H1 (cell line): ENCODE results near the gene ABI3BP. TPM values are rescaled to one million over a fixed set of nuclear protein-coding genes. Genes with fewer than 3 reads are reported as not detected.

ENCODE experiments used
- CTCF ChIA-PET: fragments of 300-600 bp; sonication (Branson Sonifier 250); formaldehyde crosslinking; loops from one replicate; lab custom pipeline; 2021; ENCODE audit not compliant: partially characterized antibody; lab: Charles Lee
- POLR2A ChIA-PET: fragments of 300-600 bp; sonication (Branson Sonifier 250); formaldehyde crosslinking; loops from one replicate; lab custom pipeline; 2021; ENCODE audit warnings: inconsistent platforms; ENCODE audit not compliant: partially characterized antibody; lab: Charles Lee
- DNase-seq, 2 experiments: peaks; one replicate each; pipeline versions ENCODE4 v3.0.0 to v3.0.0-alpha.2; 2010 to 2022; ENCODE audit warnings: low spot score in 2 of 2, low read depth in 1 of 2, mixed read lengths in 1 of 2
- FAIRE-seq: peaks from 2 replicates; lab custom pipeline; 2011; peaks lifted over from hg19 to GRCh38; lab: Jason Lieb, UNC
- H2AFZ ChIP-seq: 2 replicates; pipeline ENCODE4 v1.8.1; 2012; ENCODE audit warnings: low read length, inconsistent platforms
- H2AK5ac ChIP-seq: 2 replicates; pipeline ENCODE4 v1.6.1; 2013; ENCODE audit warnings: low read depth, low read length
- H2BK120ac ChIP-seq: replicated peaks from 2 replicates; pipeline ENCODE3; 2013; ENCODE audit warnings: low read depth, low read length, inconsistent platforms
- H2BK12ac ChIP-seq: 2 replicates; pipeline ENCODE4 v1.6.1; 2013; ENCODE audit warnings: low read depth, low read length
- H2BK15ac ChIP-seq: 2 replicates; pipeline ENCODE4 v1.6.1; 2013; ENCODE audit warnings: low read length
- H2BK20ac ChIP-seq: 2 replicates; pipeline ENCODE4 v1.6.1; 2013; ENCODE audit warnings: low read length
- H2BK5ac ChIP-seq: 2 replicates; pipeline ENCODE4 v1.6.1; 2013; ENCODE audit warnings: low read depth, low read length
- H3K14ac ChIP-seq: 2 replicates; pipeline ENCODE4 v1.6.1; 2013; ENCODE audit warnings: inconsistent platforms; ENCODE audit not compliant: insufficient read length
- H3K18ac ChIP-seq: 2 replicates; pipeline ENCODE4 v1.6.1; 2013; ENCODE audit warnings: low read length; ENCODE audit errors: extremely low read depth
- H3K23ac ChIP-seq: 2 replicates; pipeline ENCODE4 v1.6.1; 2013; ENCODE audit warnings: inconsistent platforms; ENCODE audit not compliant: insufficient read length
- H3K23me2 ChIP-seq: 2 replicates; pipeline ENCODE4 v1.6.1; 2013; ENCODE audit warnings: low read depth, low read length
- H3K27ac ChIP-seq: 2 replicates; pipeline ENCODE4 v1.6.1; 2011; ENCODE audit warnings: low read depth, low read length, inconsistent platforms
- H3K27me3 ChIP-seq, 4 experiments: replicated peaks in 1 of 4; 1 replicate in 1 of 4; 2 replicates in 3 of 4; pipeline versions ENCODE4 v1.6.1 to v1.8.1; 2011 to 2013; ENCODE audit warnings: low read length in 3 of 4, mild to moderate bottlenecking in 3 of 4, inconsistent platforms in 2 of 4, mixed read lengths in 2 of 4, moderate library complexity in 1 of 4; ENCODE audit not compliant: control insufficient read depth in 3 of 4, insufficient read depth in 3 of 4; ENCODE audit errors: extremely low read depth in 1 of 4
- H3K36me3 ChIP-seq, 4 experiments: 2 replicates each; pipeline versions ENCODE4 v1.6.1 to v1.8.1; 2011 to 2013; ENCODE audit warnings: mild to moderate bottlenecking in 4 of 4, low read length in 3 of 4, moderate library complexity in 2 of 4, control low read depth in 1 of 4, inconsistent platforms in 1 of 4; ENCODE audit not compliant: insufficient read depth in 4 of 4, control insufficient read depth in 2 of 4
- H3K4ac ChIP-seq: replicated peaks from 2 replicates; pipeline ENCODE3; 2013; ENCODE audit warnings: low read length, low read depth, mixed read lengths, inconsistent platforms; ENCODE audit not compliant: insufficient read length
- H3K4me1 ChIP-seq, 4 experiments: replicated peaks in 1 of 4; 1 replicate in 1 of 4; 2 replicates in 3 of 4; pipeline versions ENCODE4 v1.6.1 to v1.8.1; 2011 to 2013; ENCODE audit warnings: low read length in 3 of 4, inconsistent platforms in 2 of 4, mixed read lengths in 1 of 4; ENCODE audit not compliant: insufficient read depth in 4 of 4, control insufficient read depth in 3 of 4
- H3K4me2 ChIP-seq, 2 experiments: 2 replicates each; pipeline versions ENCODE4 v1.6.1 to v1.8.1; 2011 to 2013; ENCODE audit warnings: low read depth in 2 of 2, low read length in 2 of 2, control low read depth in 1 of 2, inconsistent platforms in 1 of 2, mild to moderate bottlenecking in 1 of 2; ENCODE audit not compliant: insufficient read depth in 1 of 2
- H3K4me3 ChIP-seq, 4 experiments: fragments of 200-600, 300-600 bp in 1 of 4; sonication (generic), shearing (Covaris generic), sonication (Bioruptor Twin) in 1 of 4; 2 replicates each; pipeline versions ENCODE4 v1.5.1 to v1.8.1; 2011 to 2016; ENCODE audit warnings: low read length in 4 of 4, low read depth in 3 of 4, control low read depth in 2 of 4, inconsistent platforms in 2 of 4, mild to moderate bottlenecking in 2 of 4, mixed read lengths in 1 of 4, moderate library complexity in 1 of 4; ENCODE audit not compliant: insufficient read depth in 2 of 4; ENCODE audit errors: extremely low read depth in 1 of 4
- H3K56ac ChIP-seq: replicated peaks from 2 replicates; pipeline ENCODE3; 2013; ENCODE audit warnings: low read depth, mild to moderate bottlenecking, mixed read lengths, low read length, inconsistent platforms; ENCODE audit not compliant: insufficient read length
- H3K79me1 ChIP-seq: 2 replicates; pipeline ENCODE4 v1.6.1; 2013; ENCODE audit warnings: low read depth, low read length, control low read depth
- H3K79me2 ChIP-seq, 2 experiments: 2 replicates each; pipeline versions ENCODE4 v1.6.1 to v1.8.1; 2012 to 2013; ENCODE audit warnings: low read length in 2 of 2, mild to moderate bottlenecking in 2 of 2, inconsistent platforms in 1 of 2; ENCODE audit not compliant: insufficient read depth in 2 of 2, control insufficient read depth in 1 of 2
- H3K9ac ChIP-seq, 4 experiments: replicated peaks in 1 of 4; 1 replicate in 1 of 4; 2 replicates in 3 of 4; pipeline versions ENCODE4 v1.6.1 to v1.8.1; 2011 to 2013; ENCODE audit warnings: low read depth in 3 of 4, low read length in 3 of 4, control low read depth in 2 of 4, mild to moderate bottlenecking in 2 of 4, moderate library complexity in 2 of 4, inconsistent platforms in 1 of 4; ENCODE audit errors: extremely low read depth in 1 of 4
- H3K9me3 ChIP-seq, 2 experiments: 2 replicates each; pipeline versions ENCODE4 v1.6.1 to v1.8.1; 2012 to 2013; ENCODE audit warnings: mild to moderate bottlenecking in 2 of 2, moderate library complexity in 2 of 2, control low read depth in 1 of 2, inconsistent platforms in 1 of 2, low read depth in 1 of 2, low read length in 1 of 2, mixed read lengths in 1 of 2; ENCODE audit not compliant: insufficient read depth in 2 of 2
- H4K20me1 ChIP-seq, 2 experiments: replicated peaks in 1 of 2; 2 replicates each; pipeline versions ENCODE3 to v1.8.1; 2011 to 2013; ENCODE audit warnings: inconsistent platforms in 2 of 2, low read length in 2 of 2, mild to moderate bottlenecking in 1 of 2; ENCODE audit not compliant: insufficient read depth in 2 of 2, control insufficient read depth in 1 of 2
- H4K5ac ChIP-seq: 2 replicates; pipeline ENCODE4 v1.6.1; 2013; ENCODE audit warnings: low read length, low read depth, mixed read lengths, inconsistent platforms; ENCODE audit not compliant: insufficient read length
- H4K8ac ChIP-seq: 2 replicates; pipeline ENCODE4 v1.8.0; 2013; ENCODE audit warnings: mild to moderate bottlenecking, moderate library complexity, low read length, inconsistent platforms; ENCODE audit not compliant: insufficient read depth; ENCODE audit errors: extremely low read depth
- H4K91ac ChIP-seq: replicated peaks from 2 replicates; pipeline ENCODE3; 2013; ENCODE audit warnings: low read length, mixed read lengths, inconsistent platforms; ENCODE audit not compliant: insufficient read length
- CTCF ChIP-seq, 3 experiments: IDR thresholded peaks; 1 replicate in 2 of 3; 2 replicates in 1 of 3; pipeline versions ENCODE4 v1.5.1 to v1.6.1; 2011; ENCODE audit warnings: low read length in 3 of 3, mild to moderate bottlenecking in 3 of 3, inconsistent platforms in 2 of 3, low read depth in 1 of 3, moderate library complexity in 1 of 3; ENCODE audit not compliant: insufficient read depth in 1 of 3; ENCODE audit errors: control extremely low read depth in 1 of 3
- JUND ChIP-seq: IDR thresholded peaks from 2 replicates; pipeline ENCODE4 v1.6.1; 2011; ENCODE audit warnings: mild to moderate bottlenecking, improper control_type of control experiment, low read length
- KDM4A ChIP-seq: IDR thresholded peaks from one replicate; pipeline ENCODE4 v1.7.1; 2012; ENCODE audit warnings: low read depth, mild to moderate bottlenecking, moderate library complexity, low read length, inconsistent platforms; ENCODE audit not compliant: severe bottlenecking
- WGBS, 2 experiments: shearing (Covaris generic) in 1 of 2; methylation state at CpG; one replicate each; pipeline versions ENCODE4 v1.1.6 to v1.1.7; 2013 to 2015; ENCODE audit warnings: low lambda C conversion rate in 2 of 2, mixed read lengths in 2 of 2, inconsistent platforms in 1 of 2, low coverage in 1 of 2, missing lambda C conversion rate in 1 of 2; ENCODE audit not compliant: insufficient replicate concordance in 2 of 2, insufficient coverage in 1 of 2, insufficient read length in 1 of 2; ENCODE audit errors: extremely low coverage in 1 of 2, missing lambda C conversion rate in 1 of 2; 5-methylcytosine and 5-hydroxymethylcytosine counted together
- polyA plus RNA-seq, 7 experiments: library from polyadenylated mRNA; depleted of rRNA in 3 of 7; stranded (reverse) in 5 of 7; unstranded in 2 of 7; fragments of >200 nt in 5 of 7; fragments of 200-250 nt in 2 of 7; gene quantifications; 1 replicate in 5 of 7; 2 replicates in 1 of 7; 4 replicates in 1 of 7; pipeline versions ENCODE4 v1.2.1 to v1.2.3, GENCODE V29; 2011 to 2013; ENCODE audit warnings: missing spikeins in 2 of 7, mixed read lengths in 2 of 7
- total RNA-seq: library from RNA; stranded (reverse); fragmentation: NEBNext Ultra II Directional; extraction: Animal tissue kit (Norgen Biotek cat#: 25700); gene quantifications from 2 replicates; pipeline ENCODE4 v1.2.1, GENCODE V29; 2021

Gene ABI3BP
- total and polyA plus RNA-seq, 2 of the 8 experiments (the other 6 are each of a cell fraction or from before 2014, with no cell fraction given): 0.08 to 0.32 TPM

GRCh38 chr3:100710261-100710968, 282.8 kb downstream of the ABI3BP start:
- TF ChIP-seq JUND (no peak), KDM4A (no peak), CTCF (IDR thresholded peaks at IDR 0.05; ENCODE audit: control extremely low read depth in 1 of 3, insufficient read depth in 1 of 3, low read depth in 1 of 3, low read length in 3 of 3) (peak in 2 of 3 experiments; percentile 0 to 20; a peak in 1 of 4 replicates)
- FAIRE-seq (no peak), DNase-seq (peak in 1 of 2 experiments; percentile 55)
- Histone ChIP-seq H2BK12ac (no peak overlapping the region), H3K14ac (no peak overlapping the region), H3K79me1 (no peaks in the 10 kb centered on the region; the same call in 1 of the 2 replicates), H2AFZ (no peak overlapping the region), H3K23ac (no peak overlapping the region), H2BK20ac (no peak overlapping the region), H3K4me3 (peak overlapping the region; percentile 78 to 86 (median 81)), H3K4ac (no peak overlapping the region), H4K8ac (no peak overlapping the region), H2BK15ac (no peak overlapping the region), H3K27me3 (peaks cover 1 to 25% (median 11%) of the 10 kb centered on the region in 4 experiments; a peak in 6 of 7 replicates), H4K20me1 (peaks cover 1 to 2% of the 10 kb centered on the region in 2 experiments), H3K79me2 (peaks cover 25 to 53% of the 10 kb centered on the region in 2 experiments), H2AK5ac (no peak overlapping the region), H3K56ac (peak overlapping the region; percentile 81), H3K4me2 (peak overlapping the region; percentile 75 to 81), H3K23me2 (peaks cover 2% of the 10 kb centered on the region; the same call in 1 of the 2 replicates), H4K91ac (no peak overlapping the region), H3K18ac (no peak overlapping the region; the same call in 1 of the 2 replicates), H2BK120ac (no peak overlapping the region), H4K5ac (peak overlapping the region; percentile 50), H3K9ac (peak overlapping the region; percentile 13 to 72 (median 70); a peak in 6 of 7 replicates), H3K9me3 (no peaks in the 10 kb centered on the region), H3K4me1 (peaks cover 0 to 8% (median 2%) of the 10 kb centered on the region in 4 experiments; a peak in 3 of 7 replicates), H3K36me3 (peaks cover 6 to 14% (median 9%) of the 10 kb centered on the region in 4 experiments; a peak in 7 of 8 replicates), H2BK5ac (peak overlapping the region; percentile 79; the same call in 1 of the 2 replicates), H3K27ac (peak overlapping the region; percentile 68)
- CTCF ChIA-PET: interaction anchor here (0.7 to 1.7 kb wide), 17 partner anchors 9 to 255 kb away, joined by 3 to 8 read pairs (median 4); no protein-coding TSS in a partner anchor
- POLR2A ChIA-PET: interaction anchor here (0.9 to 5.3 kb wide), 16 partner anchors 9 to 309 kb away, joined by 3 to 14 read pairs (median 4); partner anchors contain the start of genes LNP1 and TOMM70
- 20% methylated on average over 8 of the region's 8 CpGs; no CpG with 5 or more reads in 1 of the 2 experiments for WGBS, 2 experiments
